ENCODE measurements around the gene ITPK1. TPM values are rescaled to one million over a fixed set of nuclear protein-coding genes. Genes with fewer than 3 reads are reported as not detected.

ITPK1 gene
- polyA plus RNA-seq, 2 of the 4 experiments (the other 2 are of a cell fraction) = 46.2 to 47.0 TPM

DNA sequence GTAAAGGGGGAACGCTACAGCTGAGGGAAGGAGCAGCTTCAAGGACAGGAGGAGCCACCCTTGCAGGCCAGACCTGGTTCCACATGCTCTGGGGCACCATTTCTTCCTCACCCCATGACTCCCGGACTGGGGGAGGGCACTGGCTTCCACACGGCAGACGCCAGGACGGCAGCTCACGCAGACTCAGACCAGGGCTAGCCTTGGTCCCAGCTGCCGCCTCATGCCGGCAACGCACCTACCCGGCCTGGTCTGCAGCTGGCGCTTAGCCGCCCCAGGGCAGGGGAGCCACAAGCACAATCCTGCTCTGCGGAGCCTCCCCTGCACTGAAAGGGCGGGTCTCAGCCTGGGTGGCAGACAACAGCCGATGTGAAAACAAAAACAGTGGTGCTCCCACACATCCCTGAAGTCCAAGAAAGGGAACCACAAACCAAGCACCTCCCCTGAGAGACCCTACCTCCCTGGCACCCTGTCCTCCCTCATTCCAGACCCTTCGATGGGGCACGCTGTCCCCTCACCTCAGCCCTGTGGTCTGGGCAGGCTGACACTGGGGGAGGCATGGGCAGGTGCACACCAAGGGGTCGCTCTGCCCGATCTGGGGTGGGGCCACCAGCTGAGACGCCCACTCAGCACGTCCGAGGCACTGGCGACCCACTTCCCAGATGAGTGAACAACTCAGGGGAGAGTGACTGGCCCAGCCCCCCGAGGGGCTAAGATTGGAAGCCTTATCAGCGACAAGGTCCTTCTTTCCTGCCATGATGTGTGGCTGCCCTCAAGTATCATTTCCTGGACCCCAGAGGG, 127.8 kb downstream of the ITPK1 start:
- CTCF ChIA-PET = interaction anchor here (0.6 to 1.4 kb wide), 4 partner anchors 17 to 125 kb away, joined by 3 to 5 read pairs (median 3); no protein-coding TSS in a partner anchor
- FAIRE-seq (no peak), ATAC-seq (no peak), DNase-seq (ENCODE audit: low read depth in 1 of 2, low spot score in 1 of 2) (no peak)
- POLR2A ChIA-PET = no interaction called here
- Histone ChIP-seq H3K9me3 (peaks cover 7% of the 10 kb centered on the region; the same call in 1 of the 3 replicates), H3K27ac (peak overlapping the region; percentile 81 to 86; a peak in 4 of 6 replicates), H3K4me1 (peaks cover 40% of the 10 kb centered on the region), H3K4me2 (no peak overlapping the region; the same call in 2 of the 3 replicates), H3K4me3 (no peak overlapping the region)
- WGBS (ENCODE audit: missing lambda C conversion rate) = 95% methylated on average over 12 of the region's 25 CpGs
- no peak for TF ChIP-seq ZSCAN20 (CRISPR knock-in tag; IDR thresholded peaks at IDR 0.05)
- no peak for TF ChIP-seq NR3C1 (IDR thresholded peaks at IDR 0.05)
- TF ChIP-seq EHMT2 (IDR thresholded peaks at IDR 0.05; ENCODE audit: low read depth) = no peak
- no peak for TF ChIP-seq RARB (CRISPR knock-in tag; IDR thresholded peaks at IDR 0.05)
- TF ChIP-seq MAFK (IDR thresholded peaks at IDR 0.05; ENCODE audit: partially characterized antibody) = no peak
- no peak for TF ChIP-seq RNF2 (IDR thresholded peaks at IDR 0.05; ENCODE audit: borderline replicate concordance, low read depth)
- no peak for TF ChIP-seq KDM5A (IDR thresholded peaks at IDR 0.05)
- TF ChIP-seq BCL3 (IDR thresholded peaks at IDR 0.05) = no peak
- TF ChIP-seq JUN (IDR thresholded peaks at IDR 0.05) = no peak
- TF ChIP-seq RAD21 (conservative IDR thresholded peaks at IDR 0.05 in 1 of 2, IDR thresholded peaks at IDR 0.05 in 1 of 2) = no peak
- no peak for TF ChIP-seq E2F6 (IDR thresholded peaks at IDR 0.05; ENCODE audit: borderline replicate concordance, low read depth)
- TF ChIP-seq, protein P1, sequence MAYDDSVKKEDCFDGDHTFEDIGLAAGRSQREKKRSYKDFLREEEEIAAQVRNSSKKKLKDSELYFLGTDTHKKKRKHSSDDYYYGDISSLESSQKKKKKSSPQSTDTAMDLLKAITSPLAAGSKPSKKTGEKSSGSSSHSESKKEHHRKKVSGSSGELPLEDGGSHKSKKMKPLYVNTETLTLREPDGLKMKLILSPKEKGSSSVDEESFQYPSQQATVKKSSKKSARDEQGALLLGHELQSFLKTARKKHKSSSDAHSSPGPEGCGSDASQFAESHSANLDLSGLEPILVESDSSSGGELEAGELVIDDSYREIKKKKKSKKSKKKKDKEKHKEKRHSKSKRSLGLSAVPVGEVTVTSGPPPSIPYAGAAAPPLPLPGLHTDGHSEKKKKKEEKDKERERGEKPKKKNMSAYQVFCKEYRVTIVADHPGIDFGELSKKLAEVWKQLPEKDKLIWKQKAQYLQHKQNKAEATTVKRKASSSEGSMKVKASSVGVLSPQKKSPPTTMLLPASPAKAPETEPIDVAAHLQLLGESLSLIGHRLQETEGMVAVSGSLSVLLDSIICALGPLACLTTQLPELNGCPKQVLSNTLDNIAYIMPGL (CRISPR knock-in tag; IDR thresholded peaks at IDR 0.05; ENCODE audit: borderline replicate concordance) = no peak
- TF ChIP-seq MAZ (IDR thresholded peaks at IDR 0.05; ENCODE audit: borderline replicate concordance, low read depth, low read length) = no peak

DNA sequence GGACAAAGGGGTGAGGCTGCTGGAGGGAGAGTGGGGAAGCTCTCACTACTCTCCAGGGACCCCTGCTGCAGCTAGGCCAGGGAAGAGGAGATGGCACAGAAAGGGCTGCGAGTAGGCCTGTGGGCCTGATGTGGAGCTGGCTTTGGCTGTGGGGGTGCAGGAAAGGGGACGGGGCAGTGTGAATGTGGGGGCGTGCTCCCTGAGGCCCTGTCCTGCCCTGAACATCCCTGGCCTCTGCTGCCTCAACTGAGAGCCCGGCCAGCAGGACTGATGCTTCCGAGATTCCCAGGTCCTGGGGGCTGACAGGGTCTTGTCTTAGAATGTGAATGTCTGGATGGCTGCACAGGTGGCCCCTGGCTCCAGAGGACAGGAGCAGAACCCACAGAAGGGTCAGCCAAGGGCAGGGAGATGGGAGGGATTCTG, 128.6 kb downstream of the ITPK1 start:
- DNase-seq (ENCODE audit: low read depth in 1 of 2, low spot score in 1 of 2) = no peak
- Histone ChIP-seq H3K4me3 (no peak overlapping the region), H3K4me2 (peak overlapping the region; percentile 80), H3K4me1 (peaks cover 40% of the 10 kb centered on the region), H3K9me3 (peaks cover 7% of the 10 kb centered on the region; the same call in 1 of the 3 replicates), H3K27ac (peak overlapping the region; percentile 81 to 86)
- ChIA-PET POLR2A (no interaction called here), CTCF (interaction anchor here (0.6 to 1.4 kb wide), 4 partner anchors 16 to 126 kb away, joined by 3 to 5 read pairs (median 3); no protein-coding TSS in a partner anchor)
- TF ChIP-seq NPAS2 (CRISPR knock-in tag; IDR thresholded peaks at IDR 0.05; ENCODE audit: borderline replicate concordance) = no peak
- TF ChIP-seq TP53 (CRISPR knock-in tag; IDR thresholded peaks at IDR 0.05) = no peak
- TF ChIP-seq ATOH8 (CRISPR knock-in tag; IDR thresholded peaks at IDR 0.05; ENCODE audit: low read depth) = no peak
- no peak for TF ChIP-seq SREBF2 (IDR thresholded peaks at IDR 0.05)
- ATAC-seq = peak; percentile 15 to 22; a peak in 3 of 6 replicates
- FAIRE-seq = no peak
- WGBS (ENCODE audit: missing lambda C conversion rate) = 100% methylated on average over 5 of the region's 5 CpGs
